Fibroblast of mammary gland (primary cell): Measurements from ENCODE around the gene SIM2.
A peak's percentile ranks its signal among the peaks of the same experiment; 100 is the strongest.

ENCODE experiments used
- DNase-seq: peaks from one replicate; pipeline ENCODE4 v3.0.0-alpha.2; 2010; ENCODE audit warnings: low read depth
- H3K4me3 ChIP-seq: 2 replicates; pipeline ENCODE4 v1.5.1; 2011; ENCODE audit warnings: low read depth, mild to moderate bottlenecking, low read length, moderate library complexity; ENCODE audit not compliant: control insufficient read depth
- TF ChIP-seq, protein P1 (sequence below): conservative IDR thresholded peaks from 2 replicates; pipeline ENCODE4 v1.5.1; 2011; ENCODE audit warnings: low read depth, low read length, inconsistent platforms; ENCODE audit not compliant: control insufficient read depth, insufficient read depth

Gene SIM2

DNA sequence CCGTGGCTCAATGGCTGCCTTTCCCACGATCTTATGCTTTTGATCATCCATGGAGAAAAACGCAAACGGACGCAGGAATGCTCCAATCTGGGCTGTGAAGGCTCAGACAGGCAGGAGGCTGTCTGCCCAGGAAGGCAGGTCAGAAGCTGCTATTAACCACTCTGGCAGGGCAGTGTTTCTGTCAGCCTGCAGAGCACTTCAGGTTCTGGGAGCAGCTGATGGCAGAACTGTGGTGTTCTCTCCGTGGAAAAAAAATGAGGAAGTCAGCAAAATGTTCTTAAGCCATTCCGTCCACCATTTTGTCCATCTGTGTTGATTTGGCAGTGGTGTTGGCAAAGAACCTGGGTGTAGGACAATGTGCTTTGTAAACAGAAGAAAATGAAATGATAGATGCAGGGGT lies 91.7 kb downstream of the SIM2 start:
- TF ChIP-seq, protein P1, sequence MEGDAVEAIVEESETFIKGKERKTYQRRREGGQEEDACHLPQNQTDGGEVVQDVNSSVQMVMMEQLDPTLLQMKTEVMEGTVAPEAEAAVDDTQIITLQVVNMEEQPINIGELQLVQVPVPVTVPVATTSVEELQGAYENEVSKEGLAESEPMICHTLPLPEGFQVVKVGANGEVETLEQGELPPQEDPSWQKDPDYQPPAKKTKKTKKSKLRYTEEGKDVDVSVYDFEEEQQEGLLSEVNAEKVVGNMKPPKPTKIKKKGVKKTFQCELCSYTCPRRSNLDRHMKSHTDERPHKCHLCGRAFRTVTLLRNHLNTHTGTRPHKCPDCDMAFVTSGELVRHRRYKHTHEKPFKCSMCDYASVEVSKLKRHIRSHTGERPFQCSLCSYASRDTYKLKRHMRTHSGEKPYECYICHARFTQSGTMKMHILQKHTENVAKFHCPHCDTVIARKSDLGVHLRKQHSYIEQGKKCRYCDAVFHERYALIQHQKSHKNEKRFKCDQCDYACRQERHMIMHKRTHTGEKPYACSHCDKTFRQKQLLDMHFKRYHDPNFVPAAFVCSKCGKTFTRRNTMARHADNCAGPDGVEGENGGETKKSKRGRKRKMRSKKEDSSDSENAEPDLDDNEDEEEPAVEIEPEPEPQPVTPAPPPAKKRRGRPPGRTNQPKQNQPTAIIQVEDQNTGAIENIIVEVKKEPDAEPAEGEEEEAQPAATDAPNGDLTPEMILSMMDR = no peak
- DNase-seq = no peak
- no peak overlapping the region for H3K4me3 ChIP-seq

DNA sequence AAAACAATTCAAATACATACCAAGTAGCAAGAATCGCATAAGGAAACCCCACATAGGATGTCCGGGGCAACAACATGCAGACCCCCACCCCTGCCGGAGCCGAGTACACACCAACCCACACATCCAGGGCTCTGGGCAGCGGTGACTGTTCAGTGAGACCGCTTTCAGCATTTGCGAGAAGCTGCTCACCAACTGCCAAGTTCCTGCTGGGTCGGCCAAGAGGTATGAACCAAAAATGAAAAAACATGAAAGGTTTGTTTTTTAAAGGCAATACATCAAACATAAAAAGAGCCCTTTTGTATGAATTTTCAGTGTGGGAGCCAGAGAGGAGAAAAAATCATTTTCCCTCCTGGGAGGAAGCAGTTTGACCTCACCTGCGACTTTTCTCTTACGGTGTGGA lies 92.3 kb downstream of the SIM2 start:
- no peak overlapping the region for H3K4me3 ChIP-seq
- TF ChIP-seq, protein P1 = no peak
- DNase-seq = no peak

DNA sequence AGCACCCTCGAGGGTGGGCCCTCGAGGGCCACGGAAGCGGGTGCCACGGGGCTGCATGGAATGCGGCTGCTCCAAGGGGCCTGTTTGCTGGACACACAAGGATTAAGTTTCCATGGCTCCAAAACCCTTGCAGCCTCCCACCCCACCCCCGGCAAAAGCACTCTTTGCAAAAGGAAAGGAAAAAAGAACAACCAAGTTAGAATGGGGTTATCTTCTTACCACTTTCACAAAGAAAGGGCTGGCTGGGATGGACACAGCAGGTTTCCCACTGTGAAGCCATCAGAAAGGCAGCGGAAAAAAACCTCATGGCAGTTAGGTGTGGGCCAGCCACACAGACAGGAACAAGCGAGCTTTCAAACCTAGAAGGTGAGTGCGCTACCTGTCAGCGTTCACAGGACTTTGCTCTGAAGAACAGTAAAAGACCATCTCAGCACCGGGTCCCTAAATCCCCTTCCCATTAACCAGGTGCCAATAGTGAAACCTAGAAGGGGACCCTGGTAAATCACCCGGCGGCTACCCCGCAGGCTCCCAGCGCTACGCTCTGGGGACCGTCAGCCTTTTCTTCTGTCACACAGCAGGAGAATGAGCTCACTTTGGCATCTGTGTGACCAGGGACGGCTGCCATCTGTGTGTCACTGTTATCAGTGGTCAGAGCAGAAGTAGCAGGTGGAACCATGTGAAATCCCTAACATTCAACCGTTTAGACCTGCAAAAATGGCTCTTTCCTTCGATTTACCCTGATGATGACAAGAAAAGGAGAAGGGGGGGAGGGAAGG lies 93.0 kb downstream of the SIM2 start:
- TF ChIP-seq, protein P1 = no peak
- no peak overlapping the region for H3K4me3 ChIP-seq
- DNase-seq = no peak

DNA sequence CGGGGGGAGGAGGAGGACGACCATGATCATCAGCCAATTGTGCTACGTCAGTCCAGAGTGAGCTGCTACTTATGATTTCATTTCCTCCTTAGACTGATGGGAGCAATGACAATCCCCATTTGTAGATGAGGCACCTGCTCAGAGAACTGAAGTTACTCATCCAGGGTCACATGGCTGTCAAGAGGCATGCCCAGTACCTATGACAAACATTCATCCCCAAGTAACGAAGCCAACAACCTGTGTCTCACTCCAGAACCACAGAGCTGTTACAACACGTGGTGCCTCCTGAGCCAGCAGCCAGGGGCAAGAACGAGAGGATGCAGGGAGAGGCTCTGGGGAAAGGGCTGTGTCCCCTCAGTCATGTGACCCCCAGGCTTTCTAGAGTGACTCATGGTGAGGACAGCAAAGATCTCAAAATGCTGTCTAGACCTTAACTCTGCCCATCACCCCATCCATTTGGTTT lies 93.6 kb downstream of the SIM2 start:
- DNase-seq = peak; percentile 45
- TF ChIP-seq, protein P1 = no peak
- no peak overlapping the region for H3K4me3 ChIP-seq

DNA sequence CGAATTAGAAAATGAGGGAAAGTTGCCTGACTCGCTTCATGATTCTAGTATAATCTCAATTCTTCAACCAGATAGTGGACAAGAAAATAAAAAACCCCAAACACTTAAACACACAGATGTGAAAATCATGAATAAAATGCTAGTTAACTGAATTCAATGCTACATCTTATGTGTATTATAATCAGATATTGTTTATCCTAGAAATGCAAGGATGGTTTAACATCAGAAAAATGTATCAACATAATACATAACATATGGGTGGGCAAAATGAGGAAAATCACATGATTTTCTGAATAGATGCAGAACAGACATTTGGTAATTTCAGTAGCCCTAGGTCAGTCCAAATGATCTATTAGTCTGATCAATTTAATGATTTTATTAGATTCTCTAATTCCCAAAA lies 97.2 kb downstream of the SIM2 start:
- no peak for DNase-seq
- TF ChIP-seq, protein P1 = no peak
- no peak overlapping the region for H3K4me3 ChIP-seq

DNA sequence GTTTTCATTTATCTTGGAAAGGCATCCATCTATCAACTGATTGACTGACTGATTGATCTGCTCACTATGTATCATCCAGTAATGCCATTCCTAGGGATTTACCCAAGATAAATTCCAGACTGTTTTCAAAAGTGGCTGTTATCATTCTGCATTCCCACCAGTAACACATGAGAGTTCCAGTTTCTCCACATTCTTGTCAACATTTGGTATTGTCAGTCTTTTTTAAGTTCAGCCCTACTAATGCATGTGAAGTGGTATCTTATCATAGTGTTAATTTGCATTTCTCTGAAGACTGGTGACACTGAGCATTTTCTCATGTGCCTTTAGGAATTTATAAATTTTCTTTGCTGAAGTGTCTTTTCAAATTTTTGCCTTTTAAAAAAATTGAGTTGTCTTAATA lies 99.6 kb downstream of the SIM2 start:
- H3K4me3 ChIP-seq = no peak overlapping the region
- TF ChIP-seq, protein P1 = no peak
- DNase-seq = no peak
